ENCODE results near the gene ABCB4.

The ABCB4 gene

GRCh38 chr7:87416682-87417587, 58.5 kb downstream of the ABCB4 start:
- DNase-seq: peak; percentile 14

GRCh38 chr7:87414794-87415188, 60.7 kb downstream of the ABCB4 start:
- no peak for DNase-seq

- no peak for DNase-seq
These were observed 61.3 kb downstream of the ABCB4 start for GRCh38 chr7:87413951-87414793.

GRCh38 chr7:87413029-87413428, 62.5 kb downstream of the ABCB4 start:
- no peak for DNase-seq

GRCh38 chr7:87411186-87411585, 64.3 kb downstream of the ABCB4 start:
- DNase-seq: no peak

- no peak for DNase-seq
These were observed 70.8 kb downstream of the ABCB4 start for GRCh38 chr7:87404674-87405073.

GRCh38 chr7:87398446-87398845, 77.0 kb downstream of the ABCB4 start:
- no peak for DNase-seq

GRCh38 chr7:87395442-87396020, 79.9 kb downstream of the ABCB4 start:
- no peak for DNase-seq

GRCh38 chr7:87391020-87391701, 84.3 kb downstream of the ABCB4 start:
- no peak for DNase-seq

- DNase-seq: no peak
These were observed 94.6 kb downstream of the ABCB4 start for GRCh38 chr7:87380905-87381304.

- no peak for DNase-seq
These were observed 99.6 kb downstream of the ABCB4 start for GRCh38 chr7:87375662-87376435.

- DNase-seq: no peak
These were observed 104.8 kb downstream of the ABCB4 start for GRCh38 chr7:87370660-87371180.

- no peak for DNase-seq
These were observed 106.3 kb downstream of the ABCB4 start for GRCh38 chr7:87369216-87369615.

GRCh38 chr7:87364246-87364645, 111.2 kb downstream of the ABCB4 start:
- DNase-seq: no peak

- DNase-seq: no peak
These were observed 112.1 kb downstream of the ABCB4 start for GRCh38 chr7:87363342-87363741.

- no peak for DNase-seq
These were observed 114.2 kb downstream of the ABCB4 start for GRCh38 chr7:87361320-87361719.

GRCh38 chr7:87359366-87359765, 116.1 kb downstream of the ABCB4 start:
- no peak for DNase-seq

- no peak for DNase-seq
These were observed 119.0 kb downstream of the ABCB4 start for GRCh38 chr7:87356448-87356847.

- DNase-seq: no peak
These were observed 120.7 kb downstream of the ABCB4 start for GRCh38 chr7:87354749-87355148.
